Dendritic cell treated with granulocyte-macrophage colony-stimulating factor and Interleukin-4, amounts not matched to agents 40 ng/mL and 50 ng/mL, for 4 days (primary cell): ENCODE results near the gene CDH22.

Experiments
- H3K27ac Mint-ChIP-seq: one replicate; pipeline ENCODE4 v1.8.0; 2022; ENCODE audit warnings: mild to moderate bottlenecking, mixed read lengths
- H3K27me3 Mint-ChIP-seq: one replicate; pipeline ENCODE4 v1.8.0; 2022; ENCODE audit warnings: mild to moderate bottlenecking, mixed read lengths
- H3K36me3 Mint-ChIP-seq: one replicate; pipeline ENCODE4 v1.8.0; 2022; ENCODE audit warnings: low read depth, mixed read lengths
- H3K4me1 Mint-ChIP-seq: one replicate; pipeline ENCODE4 v1.8.0; 2022; ENCODE audit warnings: low read depth, mixed read lengths
- H3K4me3 Mint-ChIP-seq: one replicate; pipeline ENCODE4 v1.8.0; 2022; ENCODE audit warnings: mild to moderate bottlenecking, moderate library complexity, mixed read lengths
- H3K9me3 Mint-ChIP-seq: one replicate; pipeline ENCODE4 v1.8.0; 2022; ENCODE audit warnings: mixed read lengths
- intact Hi-C: fragments of 100-400 bp; cut with micrococcal nuclease; formaldehyde crosslinking; loops from one replicate; pipeline ENCODE4 v1.15.0; 2022

The CDH22 gene

DNA sequence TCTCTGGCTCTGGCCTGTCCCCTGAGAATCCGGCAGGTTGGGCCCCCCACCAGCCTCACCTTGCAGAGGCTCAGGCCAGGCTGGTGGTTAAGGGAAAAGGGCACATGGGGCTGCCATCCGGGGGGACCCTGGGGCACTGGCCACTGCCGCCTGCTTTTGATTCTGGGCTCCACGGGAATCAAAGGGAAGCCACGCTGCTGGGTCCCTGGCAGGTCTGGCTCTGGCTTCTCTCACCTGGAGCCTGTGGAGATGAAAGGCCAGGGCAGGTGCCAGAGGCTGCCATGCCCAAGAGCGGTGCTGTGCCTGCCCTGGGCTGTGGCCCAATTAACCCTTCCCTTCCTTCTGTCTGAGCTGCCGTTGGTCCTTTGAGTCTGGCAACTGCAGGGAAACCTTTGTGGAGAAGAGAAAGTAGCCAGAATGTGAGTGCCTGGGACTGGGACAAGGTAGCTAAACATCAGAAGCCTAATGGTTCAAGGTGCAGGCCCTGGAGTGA is 9.4 kb upstream of the CDH22 start:
- intact Hi-C loops = loop anchor here (1.0 kb wide), 1 partner anchor 18 kb away; no protein-coding TSS in a partner anchor
- Mint-ChIP-seq H3K27me3 (peaks cover 73% of the 10 kb centered on the region), H3K4me3 (no peak overlapping the region), H3K27ac (no peak overlapping the region), H3K9me3 (no peaks in the 10 kb centered on the region), H3K4me1 (no peaks in the 10 kb centered on the region), H3K36me3 (no peaks in the 10 kb centered on the region)

DNA sequence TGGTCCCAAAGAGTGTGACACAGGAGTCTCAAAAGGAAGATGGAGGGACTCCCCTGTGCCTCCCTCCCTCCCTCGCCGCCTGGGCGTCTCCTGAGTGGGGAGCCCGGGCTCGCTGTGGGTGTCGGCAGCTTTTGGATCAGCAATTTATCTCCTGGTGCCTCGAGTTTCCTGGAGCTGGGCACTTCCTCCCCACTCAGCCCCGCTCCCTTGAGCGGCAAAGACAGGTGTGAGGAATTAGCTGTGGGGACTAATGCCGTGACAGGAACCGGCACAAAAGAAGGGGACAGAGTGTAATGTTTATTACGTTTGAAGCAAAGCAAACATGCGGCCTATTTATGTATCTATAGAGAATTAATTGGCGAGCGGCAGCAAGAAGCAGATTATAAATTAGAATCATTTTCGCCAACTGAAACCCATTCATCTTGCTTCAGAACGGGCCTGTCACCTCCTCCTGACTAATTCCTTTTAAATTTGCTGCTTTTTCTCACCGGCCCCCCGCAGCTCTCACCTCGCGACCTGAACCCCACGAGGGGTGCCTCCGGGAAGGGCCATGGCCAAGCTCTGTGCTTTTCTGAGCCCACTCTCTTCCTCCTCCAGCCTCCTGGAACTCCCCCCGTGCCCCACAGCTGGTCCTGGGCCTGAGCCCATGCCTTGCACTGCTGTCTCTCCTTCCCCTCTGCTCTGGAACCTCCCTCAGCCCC is 8.8 kb upstream of the CDH22 start:
- peaks cover 75% of the 10 kb centered on the region for H3K27me3 Mint-ChIP-seq
- H3K27ac Mint-ChIP-seq = no peak overlapping the region
- intact Hi-C loops = loop anchor here (1.0 kb wide), 1 partner anchor 18 kb away; no protein-coding TSS in a partner anchor
- H3K4me1 Mint-ChIP-seq = peaks cover 2% of the 10 kb centered on the region
- no peaks in the 10 kb centered on the region for H3K36me3 Mint-ChIP-seq
- no peak overlapping the region for H3K4me3 Mint-ChIP-seq
- H3K9me3 Mint-ChIP-seq = no peaks in the 10 kb centered on the region

DNA sequence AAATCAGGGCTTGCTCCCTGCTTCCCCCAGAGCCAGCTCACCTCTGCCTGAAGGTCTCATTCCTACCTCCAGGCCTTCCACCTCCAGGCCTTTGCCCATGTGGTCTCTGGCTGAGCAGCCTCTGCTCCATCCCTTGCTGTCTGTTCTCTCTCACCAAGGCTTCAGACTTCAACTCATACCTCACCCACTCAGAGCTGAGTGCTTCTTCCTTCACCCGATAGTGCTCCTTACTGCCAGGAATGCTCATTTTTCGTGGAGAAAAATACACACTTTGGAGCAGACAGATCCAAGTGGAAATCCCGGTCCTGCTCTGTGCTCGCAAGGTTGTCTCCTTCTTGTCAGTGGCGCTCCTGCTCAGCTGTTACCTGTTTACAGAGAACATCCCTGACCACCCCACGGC is 7.0 kb upstream of the CDH22 start:
- H3K4me1 Mint-ChIP-seq = peaks cover 5% of the 10 kb centered on the region
- intact Hi-C loops = no loop called here
- H3K4me3 Mint-ChIP-seq = no peak overlapping the region
- no peaks in the 10 kb centered on the region for H3K36me3 Mint-ChIP-seq
- no peak overlapping the region for H3K27ac Mint-ChIP-seq
- H3K9me3 Mint-ChIP-seq = no peaks in the 10 kb centered on the region
- peaks cover 87% of the 10 kb centered on the region for H3K27me3 Mint-ChIP-seq

DNA sequence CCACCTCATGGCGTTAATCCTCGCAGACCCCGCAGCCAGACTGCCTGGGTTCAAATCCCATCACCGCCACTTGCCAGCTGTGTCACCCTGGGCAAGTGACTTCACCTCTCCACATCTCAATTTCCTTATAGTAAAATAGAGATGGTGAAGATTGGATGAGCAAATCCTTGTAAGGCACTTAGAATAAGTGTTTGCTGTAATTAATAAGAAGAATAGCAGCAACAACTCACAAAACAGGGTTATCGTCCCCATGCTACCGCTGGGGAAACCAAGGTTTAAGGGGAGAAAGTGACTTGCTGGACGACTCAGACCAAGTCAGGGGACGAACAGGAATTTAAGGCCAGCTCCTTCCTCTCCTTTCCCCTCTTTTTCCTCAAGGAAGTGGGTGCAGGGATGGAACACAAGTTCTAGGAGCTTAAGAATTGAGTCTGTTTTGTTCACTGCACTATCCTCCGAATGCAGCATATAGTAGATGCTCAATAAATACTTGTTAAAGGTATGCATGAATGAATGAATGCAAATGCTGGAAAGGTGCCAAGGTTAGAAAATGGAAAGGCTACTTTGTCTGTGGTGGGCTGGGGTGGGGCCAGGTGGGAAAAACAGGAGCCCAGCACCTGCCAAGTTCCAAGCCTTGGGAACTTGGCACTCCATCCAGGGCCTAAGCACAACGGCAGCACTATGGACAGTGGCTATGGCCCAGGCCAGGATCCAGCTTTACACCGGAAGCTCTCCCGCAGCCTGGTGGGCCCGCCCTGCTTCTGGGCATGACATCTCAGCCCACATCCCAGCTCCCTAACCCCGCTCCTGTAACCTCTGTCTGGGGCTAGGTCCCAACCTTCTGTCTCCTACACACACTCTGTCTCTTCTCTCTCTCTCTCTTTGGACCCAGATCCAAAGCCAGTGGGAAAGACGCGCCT is 4.9 kb upstream of the CDH22 start:
- intact Hi-C loops = no loop called here
- no peak overlapping the region for H3K27ac Mint-ChIP-seq
- peaks cover 5% of the 10 kb centered on the region for H3K4me1 Mint-ChIP-seq
- peaks cover 95% of the 10 kb centered on the region for H3K27me3 Mint-ChIP-seq
- no peaks in the 10 kb centered on the region for H3K9me3 Mint-ChIP-seq
- H3K4me3 Mint-ChIP-seq = no peak overlapping the region
- no peaks in the 10 kb centered on the region for H3K36me3 Mint-ChIP-seq

DNA sequence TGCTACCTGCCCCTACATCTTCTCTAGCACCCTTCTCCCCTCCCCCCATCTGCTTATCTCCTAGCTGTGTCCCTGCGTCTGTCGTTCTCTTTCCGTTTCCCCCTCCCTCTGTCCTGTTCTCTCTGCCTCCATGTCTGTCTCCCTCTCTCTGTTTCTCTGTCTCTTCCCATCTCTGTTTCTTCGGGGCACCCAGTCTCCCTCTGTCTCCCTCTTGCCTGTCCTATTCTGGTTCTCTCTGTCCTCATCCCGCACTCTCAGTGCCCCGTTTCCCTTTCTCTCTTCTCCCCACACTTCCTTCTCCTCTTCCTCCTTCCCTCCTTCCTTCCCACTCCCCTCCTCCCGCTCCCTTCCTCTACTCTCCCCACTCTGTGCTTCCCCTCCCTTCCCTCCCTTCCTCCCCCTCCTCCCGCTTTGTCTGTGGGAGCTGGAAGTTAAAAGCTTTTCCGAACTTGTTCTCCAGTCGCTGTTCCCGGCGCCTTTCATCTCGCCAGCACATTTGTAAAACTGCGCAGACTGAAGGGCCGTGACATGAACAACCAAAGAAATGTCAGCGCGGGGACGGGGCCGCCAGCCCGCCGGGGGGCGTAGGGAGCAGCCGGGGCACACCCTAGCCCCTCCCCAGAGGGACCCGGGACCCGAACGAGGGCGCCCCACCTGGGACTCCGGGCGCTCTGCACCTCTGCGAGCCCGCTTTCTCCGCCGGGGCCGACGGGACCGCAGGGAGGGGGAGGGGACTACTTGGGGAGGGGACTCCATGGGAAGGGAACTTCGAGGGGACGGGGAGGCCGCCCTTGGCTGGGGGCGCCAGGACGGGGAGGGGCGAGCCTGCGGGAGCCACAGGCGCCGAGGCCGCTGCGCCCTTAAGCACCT is 4.0 kb upstream of the CDH22 start:
- H3K36me3 Mint-ChIP-seq = no peaks in the 10 kb centered on the region
- peaks cover 88% of the 10 kb centered on the region for H3K27me3 Mint-ChIP-seq
- intact Hi-C loops = no loop called here
- no peak overlapping the region for H3K4me3 Mint-ChIP-seq
- H3K27ac Mint-ChIP-seq = no peak overlapping the region
- H3K4me1 Mint-ChIP-seq = peaks cover 5% of the 10 kb centered on the region
- no peaks in the 10 kb centered on the region for H3K9me3 Mint-ChIP-seq

GRCh38 chr20:46311719-46312074 is 3.4 kb upstream of the CDH22 start:
- Mint-ChIP-seq H3K4me3 (no peak overlapping the region), H3K27ac (no peak overlapping the region), H3K4me1 (peaks cover 8% of the 10 kb centered on the region), H3K9me3 (no peaks in the 10 kb centered on the region), H3K36me3 (no peaks in the 10 kb centered on the region), H3K27me3 (peaks cover 88% of the 10 kb centered on the region)
- intact Hi-C loops = no loop called here

GRCh38 chr20:46311039-46311650 is 2.8 kb upstream of the CDH22 start:
- Mint-ChIP-seq H3K9me3 (no peaks in the 10 kb centered on the region), H3K4me3 (no peak overlapping the region), H3K27me3 (peaks cover 88% of the 10 kb centered on the region), H3K27ac (no peak overlapping the region), H3K4me1 (peaks cover 9% of the 10 kb centered on the region), H3K36me3 (no peaks in the 10 kb centered on the region)
- intact Hi-C loops = no loop called here

- Mint-ChIP-seq H3K4me1 (peaks cover 9% of the 10 kb centered on the region), H3K36me3 (no peaks in the 10 kb centered on the region), H3K4me3 (no peak overlapping the region), H3K27me3 (peaks cover 88% of the 10 kb centered on the region), H3K27ac (no peak overlapping the region), H3K9me3 (no peaks in the 10 kb centered on the region)
- intact Hi-C loops = no loop called here
Measured at GRCh38 chr20:46309945-46310344, 1.6 kb upstream of the CDH22 start.

- H3K9me3 Mint-ChIP-seq = no peaks in the 10 kb centered on the region
- intact Hi-C loops = loop anchor here (1.0 to 2.0 kb wide), 2 partner anchors 41 to 131 kb away; no protein-coding TSS in a partner anchor
- H3K27ac Mint-ChIP-seq = no peak overlapping the region
- no peaks in the 10 kb centered on the region for H3K36me3 Mint-ChIP-seq
- H3K4me3 Mint-ChIP-seq = no peak overlapping the region
- peaks cover 83% of the 10 kb centered on the region for H3K27me3 Mint-ChIP-seq
- H3K4me1 Mint-ChIP-seq = peaks cover 9% of the 10 kb centered on the region
Measured at GRCh38 chr20:46307999-46308257, 370 bp downstream of the CDH22 start.

GRCh38 chr20:46307139-46307998 is 929 bp downstream of the CDH22 start:
- Mint-ChIP-seq H3K27ac (no peak overlapping the region), H3K4me1 (peaks cover 9% of the 10 kb centered on the region), H3K4me3 (no peak overlapping the region), H3K27me3 (peaks cover 84% of the 10 kb centered on the region), H3K9me3 (no peaks in the 10 kb centered on the region), H3K36me3 (no peaks in the 10 kb centered on the region)
- intact Hi-C loops = loop anchor here (1.0 to 2.0 kb wide), 2 partner anchors 42 to 131 kb away; no protein-coding TSS in a partner anchor

GRCh38 chr20:46306743-46307138 is 1.6 kb downstream of the CDH22 start:
- Mint-ChIP-seq H3K27ac (no peak overlapping the region), H3K27me3 (peaks cover 80% of the 10 kb centered on the region), H3K4me1 (peaks cover 4% of the 10 kb centered on the region), H3K9me3 (no peaks in the 10 kb centered on the region), H3K36me3 (no peaks in the 10 kb centered on the region), H3K4me3 (no peak overlapping the region)
- intact Hi-C loops = loop anchor here (1.0 to 2.0 kb wide), 2 partner anchors 43 to 132 kb away; no protein-coding TSS in a partner anchor

GRCh38 chr20:46305973-46306360 is 2.3 kb downstream of the CDH22 start:
- no peaks in the 10 kb centered on the region for H3K9me3 Mint-ChIP-seq
- H3K36me3 Mint-ChIP-seq = no peaks in the 10 kb centered on the region
- H3K4me3 Mint-ChIP-seq = no peak overlapping the region
- peaks cover 4% of the 10 kb centered on the region for H3K4me1 Mint-ChIP-seq
- no peak overlapping the region for H3K27ac Mint-ChIP-seq
- peaks cover 72% of the 10 kb centered on the region for H3K27me3 Mint-ChIP-seq
- intact Hi-C loops = loop anchor here (2.0 kb wide), 1 partner anchor 133 kb away; no protein-coding TSS in a partner anchor
